ENCODE measurements around the gene LTBP2. TPM values are rescaled to one million over a fixed set of nuclear protein-coding genes. Genes with fewer than 3 reads are reported as not detected.
A peak's percentile ranks its signal among the peaks of the same experiment; 100 is the strongest.

The LTBP2 gene
- total and polyA plus RNA-seq, 3 donors from 2014 or later, result 19.6 to 45.3 (median 23.3) TPM

DNA sequence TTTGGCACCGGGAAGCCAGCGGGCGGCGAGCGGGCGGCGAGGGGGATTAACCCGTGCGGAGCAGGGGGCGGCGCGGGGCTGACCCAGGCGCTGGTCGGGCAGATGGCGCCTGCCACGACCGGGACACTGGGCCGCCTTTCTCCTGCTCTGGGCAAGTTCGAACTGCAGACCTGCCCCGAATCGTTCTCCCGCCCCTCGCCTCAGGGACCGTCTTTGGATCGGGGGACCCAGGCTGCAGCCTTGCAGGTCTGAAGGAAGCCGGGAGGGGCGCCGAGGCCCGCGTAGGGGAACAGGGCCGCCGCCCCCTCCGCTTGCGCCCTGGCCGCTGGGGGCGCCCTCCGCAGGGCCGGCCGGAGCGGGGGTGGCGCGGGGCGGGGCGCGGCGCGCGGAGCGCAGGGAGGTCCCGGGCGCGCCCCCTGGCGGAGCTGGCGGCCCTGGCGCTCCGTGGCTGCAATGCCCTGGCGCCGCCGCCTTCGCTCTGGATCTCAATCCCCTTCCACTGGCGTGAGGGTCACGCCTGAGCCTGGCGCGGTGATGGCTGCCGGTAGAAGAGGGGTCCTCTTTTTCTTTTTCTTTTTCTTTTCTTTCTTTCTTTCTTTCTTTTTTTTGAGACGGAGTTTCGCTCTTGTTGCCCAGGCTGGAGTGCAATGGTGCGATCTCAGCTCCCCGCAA lies 449 bp upstream of the LTBP2 start:
- intact Hi-C loops (cut with DNase I; ENCODE audit: low total_unique reads), result loop anchor here (10.0 kb wide), 1 partner anchor 192 kb away; no protein-coding TSS in a partner anchor
- TF ChIP-seq POLR2A (IDR thresholded peaks at IDR 0.05), result no peak
- TF ChIP-seq, protein P1, sequence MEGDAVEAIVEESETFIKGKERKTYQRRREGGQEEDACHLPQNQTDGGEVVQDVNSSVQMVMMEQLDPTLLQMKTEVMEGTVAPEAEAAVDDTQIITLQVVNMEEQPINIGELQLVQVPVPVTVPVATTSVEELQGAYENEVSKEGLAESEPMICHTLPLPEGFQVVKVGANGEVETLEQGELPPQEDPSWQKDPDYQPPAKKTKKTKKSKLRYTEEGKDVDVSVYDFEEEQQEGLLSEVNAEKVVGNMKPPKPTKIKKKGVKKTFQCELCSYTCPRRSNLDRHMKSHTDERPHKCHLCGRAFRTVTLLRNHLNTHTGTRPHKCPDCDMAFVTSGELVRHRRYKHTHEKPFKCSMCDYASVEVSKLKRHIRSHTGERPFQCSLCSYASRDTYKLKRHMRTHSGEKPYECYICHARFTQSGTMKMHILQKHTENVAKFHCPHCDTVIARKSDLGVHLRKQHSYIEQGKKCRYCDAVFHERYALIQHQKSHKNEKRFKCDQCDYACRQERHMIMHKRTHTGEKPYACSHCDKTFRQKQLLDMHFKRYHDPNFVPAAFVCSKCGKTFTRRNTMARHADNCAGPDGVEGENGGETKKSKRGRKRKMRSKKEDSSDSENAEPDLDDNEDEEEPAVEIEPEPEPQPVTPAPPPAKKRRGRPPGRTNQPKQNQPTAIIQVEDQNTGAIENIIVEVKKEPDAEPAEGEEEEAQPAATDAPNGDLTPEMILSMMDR (IDR thresholded peaks at IDR 0.05), result peak; percentile 52 to 94 (median 68)
- H3K27ac ChIP-seq, result peak overlapping the region in 1 of 2 donors; percentile 69
- H3K9me3 ChIP-seq, result no peaks in the 10 kb centered on the region
- peak; percentile 84 for DNase-seq
- peaks cover 10% of the 10 kb centered on the region for H3K4me1 ChIP-seq
- H3K4me3 ChIP-seq, result peak overlapping the region; percentile 68 to 82
- no peaks in the 10 kb centered on the region for H3K27me3 ChIP-seq
- WGBS, 2 donors, result 5 to 18% methylated on average over 15 to 41 of the region's 69 CpGs
- H3K36me3 ChIP-seq (ENCODE audit: low read depth, missing control alignments), result no peaks in the 10 kb centered on the region

DNA sequence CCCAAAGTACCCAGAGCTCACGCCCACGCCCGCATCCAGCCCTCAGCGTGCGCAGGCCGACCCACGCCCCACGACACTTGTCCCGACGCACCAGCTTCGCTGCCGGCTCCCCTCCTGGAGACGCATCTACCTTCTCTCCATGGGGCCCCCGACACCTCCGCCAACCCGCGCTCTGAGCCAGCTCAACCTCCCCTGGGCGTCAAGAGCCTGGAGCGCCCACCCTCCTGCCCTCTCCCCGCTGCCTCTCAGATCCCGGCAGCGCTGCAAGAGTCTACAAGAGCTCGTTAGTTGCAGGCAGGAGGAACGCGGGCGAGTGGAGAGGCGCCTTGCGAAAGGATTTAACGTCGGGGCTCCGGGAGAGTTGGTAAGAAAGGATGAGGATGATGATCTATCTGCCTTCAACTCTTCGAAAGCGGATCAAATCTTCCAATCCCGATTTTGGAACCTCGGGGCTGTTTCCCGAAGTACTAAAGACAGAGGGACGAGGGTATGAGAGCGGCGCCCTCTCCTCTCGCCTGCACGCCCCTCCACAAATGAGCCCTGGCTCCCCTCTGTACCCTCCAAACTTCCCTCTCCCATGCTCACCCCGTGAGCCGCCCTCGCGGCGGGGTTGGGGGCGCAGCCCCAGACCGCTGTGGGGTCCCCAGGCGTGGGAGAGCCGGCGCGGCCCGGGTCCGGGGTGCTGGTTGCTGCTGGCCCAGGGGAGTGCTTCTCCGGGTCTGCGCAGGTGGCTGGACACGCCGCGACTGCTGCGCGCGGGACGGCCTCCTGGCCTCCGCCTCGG lies 979 bp downstream of the LTBP2 start:
- H3K27me3 ChIP-seq, result no peaks in the 10 kb centered on the region
- H3K4me1 ChIP-seq, result peaks cover 5% of the 10 kb centered on the region
- TF ChIP-seq, protein P1 (IDR thresholded peaks at IDR 0.05), result no peak
- no peak for TF ChIP-seq POLR2A (IDR thresholded peaks at IDR 0.05)
- WGBS, 2 donors, result 35 to 48% methylated on average over 35 to 65 of the region's 65 CpGs
- peak overlapping the region; percentile 68 to 82 for H3K4me3 ChIP-seq
- intact Hi-C loops (cut with DNase I; ENCODE audit: low total_unique reads), result loop anchor here (10.0 kb wide), 1 partner anchor 194 kb away; no protein-coding TSS in a partner anchor
- DNase-seq, result no peak
- H3K36me3 ChIP-seq (ENCODE audit: low read depth, missing control alignments), result no peaks in the 10 kb centered on the region
- no peaks in the 10 kb centered on the region for H3K9me3 ChIP-seq
- peak overlapping the region in 1 of 2 donors; percentile 69 for H3K27ac ChIP-seq

DNA sequence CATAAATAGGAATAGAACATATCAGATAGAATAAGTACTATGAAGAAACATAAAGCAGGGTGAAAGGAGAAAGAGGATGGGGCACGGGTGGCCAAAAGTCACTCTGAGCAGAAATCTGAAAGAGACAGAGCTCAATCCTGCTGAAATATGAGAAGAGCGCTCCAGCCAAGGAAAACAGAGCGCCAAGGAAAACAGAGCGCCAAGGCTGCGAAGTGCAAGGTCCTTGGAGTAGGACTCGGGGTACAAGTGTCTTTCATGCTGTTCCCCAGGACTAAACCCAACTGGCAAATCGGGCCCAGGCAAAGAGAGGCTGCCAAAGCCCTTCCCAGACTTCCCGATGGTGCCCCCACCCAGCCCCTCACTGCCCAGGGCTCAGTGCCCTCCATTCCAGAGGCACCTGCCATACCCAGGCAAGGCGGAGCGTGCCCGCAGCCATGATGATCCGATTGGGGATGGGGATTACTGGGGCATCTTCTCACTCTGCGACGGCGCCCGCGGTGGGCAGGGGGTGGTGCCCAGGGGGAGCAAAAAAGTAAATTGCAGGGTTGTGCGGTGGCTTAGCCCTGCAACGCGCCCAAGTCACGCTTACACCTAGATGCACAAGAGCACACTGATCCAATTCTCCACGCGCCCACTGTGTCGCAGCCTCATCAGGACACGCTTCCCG lies 1.7 kb downstream of the LTBP2 start:
- intact Hi-C loops (cut with DNase I; ENCODE audit: low total_unique reads), result loop anchor here (10.0 kb wide), 1 partner anchor 194 kb away; no protein-coding TSS in a partner anchor
- no peaks in the 10 kb centered on the region for H3K36me3 ChIP-seq (ENCODE audit: low read depth, missing control alignments)
- DNase-seq, result no peak
- H3K4me1 ChIP-seq, result peaks cover 11% of the 10 kb centered on the region
- no peaks in the 10 kb centered on the region for H3K27me3 ChIP-seq
- peak overlapping the region; percentile 68 to 82 for H3K4me3 ChIP-seq
- H3K27ac ChIP-seq, result no peak overlapping the region
- TF ChIP-seq, protein P1 (IDR thresholded peaks at IDR 0.05), result no peak
- TF ChIP-seq POLR2A (IDR thresholded peaks at IDR 0.05), result no peak
- WGBS, 2 donors, result 56 to 66% methylated on average over 24 to 26 of the region's 26 CpGs
- H3K9me3 ChIP-seq, result no peaks in the 10 kb centered on the region

DNA sequence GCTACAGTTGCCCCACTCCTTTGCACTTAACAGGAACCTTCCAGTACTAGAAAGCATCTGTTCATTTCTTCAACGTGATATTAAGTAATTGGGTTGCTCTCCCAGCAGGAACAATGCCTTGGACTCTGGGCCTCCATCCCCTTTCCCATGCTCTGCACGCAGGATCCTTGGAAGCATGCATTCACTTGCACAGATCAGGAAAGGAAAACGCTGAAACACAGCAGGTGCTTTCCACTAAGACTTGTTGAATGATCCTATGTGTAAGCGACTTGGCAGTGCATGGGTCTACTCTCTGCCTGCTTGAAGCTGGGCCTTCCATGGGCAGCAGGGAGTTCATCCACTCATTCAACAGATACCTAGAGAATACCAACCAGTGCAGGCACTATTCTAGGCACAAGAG lies 2.3 kb downstream of the LTBP2 start:
- Histone ChIP-seq H3K4me1 (peaks cover 13% of the 10 kb centered on the region), H3K27me3 (no peaks in the 10 kb centered on the region), H3K36me3 (ENCODE audit: low read depth, missing control alignments) (no peaks in the 10 kb centered on the region), H3K9me3 (no peaks in the 10 kb centered on the region), H3K4me3 (no peak overlapping the region), H3K27ac (no peak overlapping the region)
- 37 to 42% methylated on average over 4 of the region's 4 CpGs for WGBS, 2 donors
- no peak for DNase-seq
- TF ChIP-seq, protein P1 (IDR thresholded peaks at IDR 0.05), result no peak
- no peak for TF ChIP-seq POLR2A (IDR thresholded peaks at IDR 0.05)
- intact Hi-C loops (cut with DNase I; ENCODE audit: low total_unique reads), result loop anchor here (10.0 kb wide), 2 partner anchors 105 to 195 kb away; no protein-coding TSS in a partner anchor

Data from testis (tissue), 3 donors.